ENCODE data around the gene C1orf159.

- no peak for TF ChIP-seq MAX (IDR thresholded peaks at IDR 0.05)
- TF ChIP-seq REST (IDR thresholded peaks at IDR 0.05; ENCODE audit: low read depth) = no peak
- no peak for TF ChIP-seq CREB1 (IDR thresholded peaks at IDR 0.05; ENCODE audit: low read depth)
- TF ChIP-seq NFIC (IDR thresholded peaks at IDR 0.05) = no peak
- no peak for TF ChIP-seq EP300 (IDR thresholded peaks at IDR 0.05; ENCODE audit: borderline replicate concordance)
- TF ChIP-seq RAD21 (IDR thresholded peaks at IDR 0.05; ENCODE audit: low read depth) = no peak
Measured at GRCh38 chr1:1038694-1039093, 77.2 kb downstream of the C1orf159 start.

Measured in Ishikawa (cell line).